Vagina (tissue), 2 donors: ENCODE results near the gene PTPN3.

Experiments
- POLR2A ChIP-seq, 2 donors: fragments of 450-650 bp; IDR thresholded peaks; one replicate each; pipeline ENCODE4 v1.6.1; 2017; ENCODE audit warnings: antibody characterized with exemption in 2 of 2, mild to moderate bottlenecking in 2 of 2, moderate library complexity in 2 of 2
- TF ChIP-seq, protein P1 (sequence below), 3 experiments: fragments of 450-650 bp in 2 of 3; fragments of 200-600 bp in 1 of 3; sonication (generic) in 1 of 3; IDR thresholded peaks; one replicate each; pipeline ENCODE4 v1.5.1; 2017 to 2019; ENCODE audit warnings: antibody characterized with exemption in 3 of 3, mild to moderate bottlenecking in 2 of 3, moderate library complexity in 2 of 3

- TF ChIP-seq POLR2A (IDR thresholded peaks at IDR 0.05): no peak
- TF ChIP-seq, protein P1, sequence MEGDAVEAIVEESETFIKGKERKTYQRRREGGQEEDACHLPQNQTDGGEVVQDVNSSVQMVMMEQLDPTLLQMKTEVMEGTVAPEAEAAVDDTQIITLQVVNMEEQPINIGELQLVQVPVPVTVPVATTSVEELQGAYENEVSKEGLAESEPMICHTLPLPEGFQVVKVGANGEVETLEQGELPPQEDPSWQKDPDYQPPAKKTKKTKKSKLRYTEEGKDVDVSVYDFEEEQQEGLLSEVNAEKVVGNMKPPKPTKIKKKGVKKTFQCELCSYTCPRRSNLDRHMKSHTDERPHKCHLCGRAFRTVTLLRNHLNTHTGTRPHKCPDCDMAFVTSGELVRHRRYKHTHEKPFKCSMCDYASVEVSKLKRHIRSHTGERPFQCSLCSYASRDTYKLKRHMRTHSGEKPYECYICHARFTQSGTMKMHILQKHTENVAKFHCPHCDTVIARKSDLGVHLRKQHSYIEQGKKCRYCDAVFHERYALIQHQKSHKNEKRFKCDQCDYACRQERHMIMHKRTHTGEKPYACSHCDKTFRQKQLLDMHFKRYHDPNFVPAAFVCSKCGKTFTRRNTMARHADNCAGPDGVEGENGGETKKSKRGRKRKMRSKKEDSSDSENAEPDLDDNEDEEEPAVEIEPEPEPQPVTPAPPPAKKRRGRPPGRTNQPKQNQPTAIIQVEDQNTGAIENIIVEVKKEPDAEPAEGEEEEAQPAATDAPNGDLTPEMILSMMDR (IDR thresholded peaks at IDR 0.05): no peak
These were observed 55.4 kb downstream of the PTPN3 start for GRCh38 chr9:109442716-109443115.
